ENCODE results near the gene TRPM5.

TRPM5 gene

DNA sequence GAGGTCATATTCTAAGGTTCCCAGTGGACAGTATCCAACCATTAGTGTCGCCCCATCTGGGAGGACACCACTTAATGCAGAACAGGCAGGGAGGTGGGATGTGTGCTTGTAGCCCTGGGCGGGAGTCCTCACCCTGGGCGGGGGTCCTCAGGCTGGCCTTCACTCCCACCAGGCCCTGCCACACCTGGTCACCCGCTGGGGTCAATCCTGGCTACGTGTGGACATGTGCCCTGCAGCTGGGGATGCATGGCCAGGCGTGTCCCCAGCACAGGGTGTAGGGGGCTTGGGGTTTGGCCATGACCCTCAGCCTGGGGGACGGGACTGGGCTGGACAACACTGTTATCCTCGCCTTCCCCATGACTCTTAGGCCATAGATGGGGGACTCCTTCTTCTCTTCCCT is 18.8 kb downstream of the TRPM5 start:
- Histone ChIP-seq H3K4me1 (ENCODE audit: low read depth, poor library complexity, severe bottlenecking) (no peaks in the 10 kb centered on the region), H3K4me2 (no peak overlapping the region), H3K79me2 (ENCODE audit: insufficient read depth, low read depth) (no peaks in the 10 kb centered on the region), H3K27me3 (ENCODE audit: insufficient read depth, low read depth) (peaks cover 43% of the 10 kb centered on the region), H2AFZ (ENCODE audit: low read depth) (no peak overlapping the region), H3K4me3 (IDR thresholded peaks at IDR 0.05; ENCODE audit: insufficient read depth, low read depth, low read length) (no peak overlapping the region), H4K20me1 (ENCODE audit: insufficient read depth) (no peaks in the 10 kb centered on the region), H3K9ac (no peak overlapping the region), H3K36me3 (ENCODE audit: insufficient read depth) (no peaks in the 10 kb centered on the region), H3K27ac (no peak overlapping the region)
- TF ChIP-seq, protein P1, sequence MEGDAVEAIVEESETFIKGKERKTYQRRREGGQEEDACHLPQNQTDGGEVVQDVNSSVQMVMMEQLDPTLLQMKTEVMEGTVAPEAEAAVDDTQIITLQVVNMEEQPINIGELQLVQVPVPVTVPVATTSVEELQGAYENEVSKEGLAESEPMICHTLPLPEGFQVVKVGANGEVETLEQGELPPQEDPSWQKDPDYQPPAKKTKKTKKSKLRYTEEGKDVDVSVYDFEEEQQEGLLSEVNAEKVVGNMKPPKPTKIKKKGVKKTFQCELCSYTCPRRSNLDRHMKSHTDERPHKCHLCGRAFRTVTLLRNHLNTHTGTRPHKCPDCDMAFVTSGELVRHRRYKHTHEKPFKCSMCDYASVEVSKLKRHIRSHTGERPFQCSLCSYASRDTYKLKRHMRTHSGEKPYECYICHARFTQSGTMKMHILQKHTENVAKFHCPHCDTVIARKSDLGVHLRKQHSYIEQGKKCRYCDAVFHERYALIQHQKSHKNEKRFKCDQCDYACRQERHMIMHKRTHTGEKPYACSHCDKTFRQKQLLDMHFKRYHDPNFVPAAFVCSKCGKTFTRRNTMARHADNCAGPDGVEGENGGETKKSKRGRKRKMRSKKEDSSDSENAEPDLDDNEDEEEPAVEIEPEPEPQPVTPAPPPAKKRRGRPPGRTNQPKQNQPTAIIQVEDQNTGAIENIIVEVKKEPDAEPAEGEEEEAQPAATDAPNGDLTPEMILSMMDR (conservative IDR thresholded peaks at IDR 0.05; ENCODE audit: low read depth, low read length), result no peak

GRCh38 chr11:2424811-2425495 is 19.4 kb downstream of the TRPM5 start:
- Histone ChIP-seq H3K4me2 (no peak overlapping the region), H3K9ac (no peak overlapping the region), H3K27me3 (ENCODE audit: insufficient read depth, low read depth) (peaks cover 43% of the 10 kb centered on the region), H4K20me1 (ENCODE audit: insufficient read depth) (no peaks in the 10 kb centered on the region), H3K79me2 (ENCODE audit: insufficient read depth, low read depth) (no peaks in the 10 kb centered on the region), H3K36me3 (ENCODE audit: insufficient read depth) (no peaks in the 10 kb centered on the region), H3K27ac (no peak overlapping the region), H2AFZ (ENCODE audit: low read depth) (no peak overlapping the region), H3K4me1 (ENCODE audit: low read depth, poor library complexity, severe bottlenecking) (no peaks in the 10 kb centered on the region), H3K4me3 (IDR thresholded peaks at IDR 0.05; ENCODE audit: insufficient read depth, low read depth, low read length) (no peak overlapping the region)
- TF ChIP-seq, protein P1 (conservative IDR thresholded peaks at IDR 0.05; ENCODE audit: low read depth, low read length), result no peak

- H3K27me3 ChIP-seq (ENCODE audit: insufficient read depth, low read depth), result peaks cover 44% of the 10 kb centered on the region
- H3K4me2 ChIP-seq, result no peak overlapping the region
Measured at GRCh38 chr11:2423157-2424025, 20.9 kb downstream of the TRPM5 start.

GRCh38 chr11:2422461-2423156 is 21.7 kb downstream of the TRPM5 start:
- Histone ChIP-seq H3K36me3 (ENCODE audit: insufficient read depth) (no peaks in the 10 kb centered on the region), H3K27me3 (ENCODE audit: insufficient read depth, low read depth) (peaks cover 52% of the 10 kb centered on the region), H2AFZ (ENCODE audit: low read depth) (no peak overlapping the region), H3K27ac (no peak overlapping the region), H3K4me3 (IDR thresholded peaks at IDR 0.05; ENCODE audit: insufficient read depth, low read depth, low read length) (no peak overlapping the region), H4K20me1 (ENCODE audit: insufficient read depth) (no peaks in the 10 kb centered on the region), H3K79me2 (ENCODE audit: insufficient read depth, low read depth) (no peaks in the 10 kb centered on the region), H3K4me1 (ENCODE audit: low read depth, poor library complexity, severe bottlenecking) (no peaks in the 10 kb centered on the region), H3K9ac (no peak overlapping the region), H3K4me2 (no peak overlapping the region)
- TF ChIP-seq, protein P1 (conservative IDR thresholded peaks at IDR 0.05; ENCODE audit: low read depth, low read length), result no peak

More at GRCh38 chr11:2423157-2424025, 20.9 kb downstream of the TRPM5 start:
- Histone ChIP-seq H3K36me3 (ENCODE audit: insufficient read depth) (no peaks in the 10 kb centered on the region), H3K27ac (no peak overlapping the region), H3K4me1 (ENCODE audit: low read depth, poor library complexity, severe bottlenecking) (no peaks in the 10 kb centered on the region), H3K79me2 (ENCODE audit: insufficient read depth, low read depth) (no peaks in the 10 kb centered on the region), H2AFZ (ENCODE audit: low read depth) (no peak overlapping the region), H3K4me3 (IDR thresholded peaks at IDR 0.05; ENCODE audit: insufficient read depth, low read depth, low read length) (no peak overlapping the region), H3K9ac (no peak overlapping the region), H4K20me1 (ENCODE audit: insufficient read depth) (no peaks in the 10 kb centered on the region)
- TF ChIP-seq, protein P1 (conservative IDR thresholded peaks at IDR 0.05; ENCODE audit: low read depth, low read length), result no peak
